HG02885 (cell line): Measurements from ENCODE around the gene AGAP1.

Experiments
- ATAC-seq: cut with Tn5 transposase; IDR thresholded peaks from one replicate; pipeline ENCODE4 v1.9.1; 2021; ENCODE audit warnings: mild to moderate bottlenecking; ENCODE audit not compliant: unreplicated experiment, poor library complexity

AGAP1 gene

GRCh38 chr2:235808366-235808765 is 314.5 kb downstream of the AGAP1 start:
- ATAC-seq = no peak

GRCh38 chr2:235810252-235810651 is 316.4 kb downstream of the AGAP1 start:
- no peak for ATAC-seq

GRCh38 chr2:235810846-235811245 is 317.0 kb downstream of the AGAP1 start:
- ATAC-seq = no peak

GRCh38 chr2:235811446-235812184 is 317.8 kb downstream of the AGAP1 start:
- ATAC-seq = no peak

- ATAC-seq = no peak
Observed at GRCh38 chr2:235812185-235812665, 318.4 kb downstream of the AGAP1 start.

- no peak for ATAC-seq
Observed at GRCh38 chr2:235813398-235813797, 319.6 kb downstream of the AGAP1 start.

GRCh38 chr2:235820571-235820970 is 326.7 kb downstream of the AGAP1 start:
- no peak for ATAC-seq

- ATAC-seq = no peak
Observed at GRCh38 chr2:235824331-235824730, 330.5 kb downstream of the AGAP1 start.

- ATAC-seq = no peak
Observed at GRCh38 chr2:235825946-235826345, 332.1 kb downstream of the AGAP1 start.

- ATAC-seq = no peak
Observed at GRCh38 chr2:235826826-235827225, 333.0 kb downstream of the AGAP1 start.

GRCh38 chr2:235827585-235827992 is 333.7 kb downstream of the AGAP1 start:
- ATAC-seq = no peak

GRCh38 chr2:235829726-235830125 is 335.9 kb downstream of the AGAP1 start:
- ATAC-seq = no peak

GRCh38 chr2:235831755-235832154 is 337.9 kb downstream of the AGAP1 start:
- ATAC-seq = no peak

- no peak for ATAC-seq
Observed at GRCh38 chr2:235832941-235833340, 339.1 kb downstream of the AGAP1 start.

- ATAC-seq = no peak
Observed at GRCh38 chr2:235833971-235834620, 340.3 kb downstream of the AGAP1 start.

GRCh38 chr2:235834781-235835180 is 340.9 kb downstream of the AGAP1 start:
- no peak for ATAC-seq

GRCh38 chr2:235835810-235836209 is 342.0 kb downstream of the AGAP1 start:
- no peak for ATAC-seq

GRCh38 chr2:235836491-235836911 is 342.7 kb downstream of the AGAP1 start:
- no peak for ATAC-seq

- no peak for ATAC-seq
Observed at GRCh38 chr2:235839226-235839625, 345.4 kb downstream of the AGAP1 start.

GRCh38 chr2:235839974-235840373 is 346.1 kb downstream of the AGAP1 start:
- ATAC-seq = no peak

- ATAC-seq = no peak
Observed at GRCh38 chr2:235841863-235842262, 348.0 kb downstream of the AGAP1 start.

- ATAC-seq = no peak
Observed at GRCh38 chr2:235842941-235843340, 349.1 kb downstream of the AGAP1 start.
